ENCODE data around the gene ATAD5.
"Not testable (repeated sequence)": the region's sequence is repeated elsewhere in the genome, so short reads cannot be mapped to it uniquely, and the experiment has no call there.

Gene ATAD5

GRCh38 chr17:30823421-30823820 lies 8.3 kb upstream of the ATAD5 start:
- DNase-seq = no peak

GRCh38 chr17:30824002-30824355 lies 7.8 kb upstream of the ATAD5 start:
- no peak for DNase-seq

GRCh38 chr17:30824356-30825145 lies 7.2 kb upstream of the ATAD5 start, which contains the start of gene CRLF3:
CRLF3 (minus strand) TSS chr17:30824692; CDS start chr17:30824651, 41 bp downstream.
- DNase-seq = peak; percentile 37 to 44

- no peak for DNase-seq
Measured at GRCh38 chr17:30827082-30827481, 4.7 kb upstream of the ATAD5 start.

- no peak for DNase-seq
Measured at GRCh38 chr17:30829022-30829421, 2.7 kb upstream of the ATAD5 start.

GRCh38 chr17:30831257-30831656 lies 509 bp upstream of the ATAD5 start:
- no peak for DNase-seq

GRCh38 chr17:30832438-30833124 lies 815 bp downstream of the ATAD5 start:
- DNase-seq = no peak

- DNase-seq = no peak
Measured at GRCh38 chr17:30838202-30838807, 6.5 kb downstream of the ATAD5 start.

GRCh38 chr17:30840771-30841170 lies 9.0 kb downstream of the ATAD5 start:
- no peak for DNase-seq

- DNase-seq = no peak
Measured at GRCh38 chr17:30848021-30848420, 16.3 kb downstream of the ATAD5 start.

- no peak for DNase-seq
Measured at GRCh38 chr17:30854146-30854545, 22.4 kb downstream of the ATAD5 start.

- DNase-seq = no peak
Measured at GRCh38 chr17:30858556-30859250, 26.9 kb downstream of the ATAD5 start.

- no peak for DNase-seq
Measured at GRCh38 chr17:30864636-30865035, 32.9 kb downstream of the ATAD5 start.

GRCh38 chr17:30869005-30869404 lies 37.2 kb downstream of the ATAD5 start:
- DNase-seq = no peak

- no peak for DNase-seq
Measured at GRCh38 chr17:30886187-30886586, 54.4 kb downstream of the ATAD5 start.

- no peak for DNase-seq
Measured at GRCh38 chr17:30894236-30894635, 62.5 kb downstream of the ATAD5 start.

- DNase-seq = no peak
Measured at GRCh38 chr17:30897311-30897710, 65.5 kb downstream of the ATAD5 start.

GRCh38 chr17:30905742-30906100 lies 74.0 kb downstream of the ATAD5 start:
- no peak for DNase-seq

GRCh38 chr17:30906101-30906911 lies 74.5 kb downstream of the ATAD5 start, which contains the start of gene TEFM:
TEFM (minus strand) TSS chr17:30906238; CDS start chr17:30906198, 40 bp downstream.
- DNase-seq = peak; percentile 40 to 50

- no peak for DNase-seq
Measured at GRCh38 chr17:30908717-30909420, 77.1 kb downstream of the ATAD5 start.

GRCh38 chr17:30910151-30910550 lies 78.4 kb downstream of the ATAD5 start:
- DNase-seq = not testable (repeated sequence)

- DNase-seq = no peak
Measured at GRCh38 chr17:30913955-30914354, 82.2 kb downstream of the ATAD5 start.
